ENCODE results near the gene ZNF784.

The ZNF784 gene

DNA sequence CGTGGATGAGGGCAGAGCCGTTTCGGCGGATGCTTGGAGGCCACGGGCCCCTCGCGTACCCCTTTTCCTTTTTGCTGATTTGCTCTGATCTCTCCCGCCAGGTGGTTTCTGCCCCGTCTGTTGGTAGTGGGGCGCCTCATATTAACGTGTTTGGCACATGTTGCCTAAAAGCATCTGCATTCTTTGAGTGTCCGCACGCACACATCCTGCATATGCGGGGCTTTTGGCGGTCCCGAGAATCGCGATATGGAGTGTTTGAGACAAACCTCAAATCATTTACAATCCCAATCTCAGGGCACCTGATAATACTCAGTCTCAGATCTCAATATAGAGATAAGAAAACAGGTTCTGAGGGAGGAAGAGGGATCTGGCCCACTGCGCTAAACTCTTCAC lies 31.3 kb upstream of the ZNF784 start:
- Histone ChIP-seq H3K27me3 (ENCODE audit: control insufficient read depth, insufficient read depth, low read length) (no peaks in the 10 kb centered on the region), H3K4me1 (ENCODE audit: control insufficient read depth, insufficient read depth, low read length) (peaks cover 21% of the 10 kb centered on the region), H3K9ac (ENCODE audit: low read depth, low read length) (peak overlapping the region; percentile 100), H3K27ac (ENCODE audit: low read depth, low read length) (peak overlapping the region; percentile 100), H3K9me3 (ENCODE audit: control insufficient read depth, insufficient read depth, low read length) (no peaks in the 10 kb centered on the region), H3K36me3 (ENCODE audit: control insufficient read depth, insufficient read depth, low read length) (peaks cover 24% of the 10 kb centered on the region), H3K4me3 (ENCODE audit: low read depth, low read length) (peak overlapping the region; percentile 100)

DNA sequence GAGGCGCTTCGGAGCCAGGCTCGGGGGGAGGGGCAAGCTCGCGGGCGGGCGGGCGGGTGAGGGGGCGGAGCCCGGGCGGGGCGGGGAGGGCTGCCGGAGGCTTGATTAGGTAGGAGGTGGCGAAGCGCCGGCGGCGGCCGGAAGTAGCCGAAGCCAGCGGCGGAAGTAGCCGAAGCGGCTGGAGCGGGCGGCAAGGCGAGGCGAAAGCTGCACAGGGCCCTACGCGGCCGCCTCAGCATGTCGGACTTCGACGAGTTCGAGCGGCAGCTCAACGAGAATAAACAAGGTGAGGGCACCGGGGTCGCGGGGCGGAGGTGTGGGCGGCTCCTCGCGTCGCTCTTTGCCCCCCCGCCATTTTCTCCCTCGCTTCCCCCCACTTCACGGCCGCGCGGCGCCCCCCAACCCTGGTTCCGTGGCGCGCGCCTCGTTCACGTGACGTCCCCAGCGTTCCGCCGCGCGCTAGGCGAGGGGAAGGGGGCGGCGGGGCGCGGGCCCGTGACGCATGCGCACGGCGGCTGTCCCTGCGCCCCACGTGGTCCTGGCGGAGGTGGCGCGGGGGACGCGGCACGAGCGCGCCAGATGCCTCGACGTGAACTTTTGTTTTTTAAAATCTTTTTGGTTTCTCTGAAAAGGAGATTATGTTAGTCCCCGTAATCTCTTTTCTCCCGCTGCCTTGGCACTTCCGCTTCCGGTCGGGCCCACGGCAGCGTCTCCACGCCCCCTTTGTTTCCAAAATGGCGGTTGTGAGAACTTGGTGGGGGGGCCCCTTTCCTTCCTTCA lies 30.7 kb upstream of the ZNF784 start, which contains the start of gene U2AF2:
Gene U2AF2 (plus strand): TSS at position 168 of the 780 bp plus-strand sequence. CDS start 70 bp downstream, at position 238.
- H3K36me3 ChIP-seq (ENCODE audit: control insufficient read depth, insufficient read depth, low read length) = peaks cover 21% of the 10 kb centered on the region
- H3K27me3 ChIP-seq (ENCODE audit: control insufficient read depth, insufficient read depth, low read length) = no peaks in the 10 kb centered on the region
- H3K9ac ChIP-seq (ENCODE audit: low read depth, low read length) = peak within 1 kb of the TSS; percentile 100
- peak within 1 kb of the TSS; percentile 100 for H3K27ac ChIP-seq (ENCODE audit: low read depth, low read length)
- peak within 1 kb of the TSS; percentile 100 for H3K4me3 ChIP-seq (ENCODE audit: low read depth, low read length)
- peaks cover 21% of the 10 kb centered on the region for H3K4me1 ChIP-seq (ENCODE audit: control insufficient read depth, insufficient read depth, low read length)
- H3K9me3 ChIP-seq (ENCODE audit: control insufficient read depth, insufficient read depth, low read length) = no peaks in the 10 kb centered on the region

DNA sequence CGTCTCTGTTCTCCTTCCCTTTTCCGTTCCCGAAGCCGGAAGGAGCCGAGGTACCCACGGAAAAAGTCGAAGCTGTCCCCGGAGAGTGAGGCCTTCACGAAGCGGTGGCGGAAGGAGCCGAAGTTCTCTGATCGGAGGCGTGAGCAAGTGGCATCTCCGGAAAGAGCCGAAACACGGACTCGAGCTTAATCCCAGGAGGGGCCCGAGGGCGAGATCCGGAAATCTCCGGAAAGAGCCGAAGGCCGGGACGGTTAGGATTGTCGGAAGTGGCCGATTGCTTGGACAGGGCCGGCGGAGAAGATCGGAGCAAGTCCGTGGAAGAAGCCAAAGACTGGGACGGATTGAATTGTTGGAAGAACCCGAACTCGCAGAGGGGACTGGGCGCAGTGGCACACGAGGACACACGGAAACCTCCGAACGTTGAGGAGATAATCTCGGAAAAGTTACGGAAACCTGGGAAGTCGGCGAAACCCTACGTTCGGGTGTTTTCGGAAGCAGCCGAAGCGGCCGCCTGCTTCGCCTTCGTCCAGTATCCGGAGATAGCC lies 30.0 kb upstream of the ZNF784 start:
- Histone ChIP-seq H3K4me3 (ENCODE audit: low read depth, low read length) (peak overlapping the region; percentile 89), H3K9ac (ENCODE audit: low read depth, low read length) (peak overlapping the region; percentile 98), H3K4me1 (ENCODE audit: control insufficient read depth, insufficient read depth, low read length) (peaks cover 21% of the 10 kb centered on the region), H3K9me3 (ENCODE audit: control insufficient read depth, insufficient read depth, low read length) (no peaks in the 10 kb centered on the region), H3K27me3 (ENCODE audit: control insufficient read depth, insufficient read depth, low read length) (no peaks in the 10 kb centered on the region), H3K36me3 (ENCODE audit: control insufficient read depth, insufficient read depth, low read length) (peaks cover 19% of the 10 kb centered on the region), H3K27ac (ENCODE audit: low read depth, low read length) (peak overlapping the region; percentile 100)

DNA sequence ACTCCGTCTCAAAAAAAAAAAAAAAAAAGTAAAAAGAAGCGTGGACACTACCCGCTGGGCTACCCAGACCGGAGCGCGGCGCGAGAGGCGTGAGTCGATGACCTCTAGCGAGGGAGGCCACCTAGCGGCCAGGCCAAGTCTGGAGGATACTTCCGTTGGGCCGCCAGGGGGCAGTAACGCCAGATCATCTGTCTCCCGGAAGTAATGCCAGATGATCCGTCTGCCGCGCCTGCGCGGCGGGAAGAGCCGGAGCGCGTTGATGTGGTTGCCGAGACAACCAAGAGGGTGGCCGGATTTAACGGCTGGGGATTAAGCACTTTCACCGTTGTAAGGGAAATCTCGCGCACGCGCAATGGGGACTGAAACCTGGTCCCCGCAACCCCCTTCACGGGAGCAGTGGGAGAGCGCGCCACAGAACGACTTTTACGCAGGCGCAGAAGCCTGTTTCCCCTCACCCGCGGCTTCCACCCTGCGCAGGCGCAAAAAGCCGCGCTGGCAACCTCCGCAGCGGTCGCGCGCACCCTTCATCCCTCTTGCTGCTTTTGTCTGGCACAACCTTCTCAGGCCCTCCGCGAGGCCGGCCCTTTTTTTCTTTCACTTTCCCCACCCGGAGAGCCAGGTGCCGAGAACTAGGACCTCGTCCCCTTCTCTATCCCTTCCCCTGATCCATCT lies 29.4 kb upstream of the ZNF784 start:
- H3K36me3 ChIP-seq (ENCODE audit: control insufficient read depth, insufficient read depth, low read length) = peaks cover 16% of the 10 kb centered on the region; the same call in 1 of the 2 replicates
- H3K27ac ChIP-seq (ENCODE audit: low read depth, low read length) = peak overlapping the region; percentile 100
- H3K4me1 ChIP-seq (ENCODE audit: control insufficient read depth, insufficient read depth, low read length) = peaks cover 21% of the 10 kb centered on the region
- peak overlapping the region; percentile 89 for H3K4me3 ChIP-seq (ENCODE audit: low read depth, low read length)
- no peaks in the 10 kb centered on the region for H3K27me3 ChIP-seq (ENCODE audit: control insufficient read depth, insufficient read depth, low read length)
- peak overlapping the region; percentile 98 for H3K9ac ChIP-seq (ENCODE audit: low read depth, low read length)
- H3K9me3 ChIP-seq (ENCODE audit: control insufficient read depth, insufficient read depth, low read length) = no peaks in the 10 kb centered on the region

DNA sequence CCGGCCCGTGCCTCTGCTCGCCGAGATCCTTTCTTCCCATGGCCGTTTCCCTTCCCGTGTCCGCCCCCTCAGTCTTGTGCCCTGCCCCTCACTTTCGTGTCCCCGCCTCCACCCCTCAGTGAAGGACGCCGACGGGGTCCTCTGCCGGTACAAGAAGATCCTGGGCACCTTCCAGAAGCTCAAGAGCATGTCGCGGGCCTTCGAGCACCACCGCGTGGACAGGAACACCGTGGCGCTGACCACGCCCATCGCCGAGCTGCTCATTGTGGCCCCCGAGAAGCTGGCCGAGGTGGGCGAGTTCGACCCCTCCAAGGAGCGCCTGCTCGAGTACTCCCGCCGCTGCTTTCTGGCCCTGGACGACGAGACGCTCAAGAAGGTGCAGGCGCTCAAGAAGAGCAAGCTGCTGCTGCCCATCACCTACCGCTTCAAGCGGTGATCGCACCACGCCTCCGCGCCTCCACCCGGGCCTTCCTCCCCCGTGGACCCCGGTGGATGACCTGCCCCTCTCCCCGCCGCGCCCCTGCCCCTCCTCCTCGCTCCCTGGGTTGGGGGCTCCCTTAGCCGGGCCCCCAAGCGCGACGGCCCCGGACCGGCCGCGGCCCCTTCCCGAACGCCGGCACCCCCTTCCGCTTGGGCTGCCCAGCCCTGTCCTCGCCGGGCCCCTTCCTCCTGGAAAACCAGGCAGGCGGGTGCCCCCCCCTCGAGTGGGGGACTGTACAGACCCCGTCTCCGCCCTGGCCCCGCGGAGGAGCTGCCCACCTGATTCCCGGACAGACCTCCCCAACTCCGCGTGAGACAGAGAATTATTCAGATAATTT lies 28.2 kb upstream of the ZNF784 start:
- Histone ChIP-seq H3K27me3 (ENCODE audit: control insufficient read depth, insufficient read depth, low read length) (no peaks in the 10 kb centered on the region), H3K27ac (ENCODE audit: low read depth, low read length) (no peak overlapping the region), H3K4me3 (ENCODE audit: low read depth, low read length) (no peak overlapping the region), H3K9ac (ENCODE audit: low read depth, low read length) (no peak overlapping the region), H3K36me3 (ENCODE audit: control insufficient read depth, insufficient read depth, low read length) (peaks cover 11% of the 10 kb centered on the region; the same call in 1 of the 2 replicates), H3K4me1 (ENCODE audit: control insufficient read depth, insufficient read depth, low read length) (peaks cover 16% of the 10 kb centered on the region), H3K9me3 (ENCODE audit: control insufficient read depth, insufficient read depth, low read length) (no peaks in the 10 kb centered on the region)

DNA sequence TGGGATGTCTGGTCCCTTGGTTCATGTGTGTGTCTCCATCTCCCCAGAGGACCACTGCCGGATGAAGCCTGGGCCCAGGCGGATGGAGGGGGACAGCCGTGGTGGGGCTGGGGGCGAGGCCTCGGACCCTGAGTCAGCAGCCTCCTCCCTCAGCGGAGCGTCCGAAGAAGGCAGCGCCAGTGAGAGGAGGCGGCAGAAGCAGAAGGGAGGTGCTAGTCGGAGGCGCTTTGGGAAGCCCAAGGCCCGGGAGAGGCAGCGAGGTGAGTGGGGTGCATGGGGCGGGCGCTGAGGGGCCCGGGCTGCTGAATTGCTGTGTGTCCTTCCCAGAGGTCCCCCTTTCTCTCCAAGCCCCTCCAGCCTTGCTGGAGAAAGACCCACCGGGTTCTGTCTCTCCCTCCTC lies 26.9 kb upstream of the ZNF784 start:
- Histone ChIP-seq H3K4me1 (ENCODE audit: control insufficient read depth, insufficient read depth, low read length) (peaks cover 10% of the 10 kb centered on the region), H3K27ac (ENCODE audit: low read depth, low read length) (no peak overlapping the region), H3K9ac (ENCODE audit: low read depth, low read length) (no peak overlapping the region), H3K4me3 (ENCODE audit: low read depth, low read length) (no peak overlapping the region), H3K27me3 (ENCODE audit: control insufficient read depth, insufficient read depth, low read length) (no peaks in the 10 kb centered on the region), H3K36me3 (ENCODE audit: control insufficient read depth, insufficient read depth, low read length) (peaks cover 6% of the 10 kb centered on the region; the same call in 1 of the 2 replicates), H3K9me3 (ENCODE audit: control insufficient read depth, insufficient read depth, low read length) (no peaks in the 10 kb centered on the region)

DNA sequence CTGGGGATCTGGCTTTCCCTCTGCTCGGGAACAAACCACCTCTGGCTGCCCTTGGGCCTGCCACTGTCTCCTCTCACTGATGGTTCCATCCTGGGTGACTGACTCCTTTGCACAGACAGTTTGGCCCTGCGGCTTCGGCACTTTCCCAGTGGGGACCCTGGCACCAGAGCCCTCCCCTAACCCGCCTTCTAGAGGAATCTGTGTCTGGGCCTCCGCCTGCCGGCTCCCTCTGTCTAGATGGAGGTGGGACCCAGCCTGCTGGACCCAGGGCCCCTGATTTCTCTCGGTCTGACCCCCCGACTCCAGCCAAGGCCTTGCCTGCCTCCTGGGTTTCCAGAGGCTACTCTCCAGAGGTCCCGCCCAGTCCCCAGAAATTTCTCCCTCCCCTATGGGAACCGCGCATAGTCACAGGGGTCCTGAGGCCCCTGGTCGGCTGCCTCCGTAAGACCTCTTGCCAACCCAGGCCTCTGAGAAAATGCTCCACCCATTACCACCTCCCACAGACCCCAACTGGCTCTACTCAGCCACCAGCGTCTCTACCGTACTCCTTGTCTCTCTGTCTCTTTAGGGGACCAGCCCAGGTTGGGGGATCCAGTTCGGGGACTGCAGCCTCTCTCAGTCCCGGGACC lies 26.4 kb upstream of the ZNF784 start:
- Histone ChIP-seq H3K9me3 (ENCODE audit: control insufficient read depth, insufficient read depth, low read length) (no peaks in the 10 kb centered on the region), H3K4me3 (ENCODE audit: low read depth, low read length) (no peak overlapping the region), H3K36me3 (ENCODE audit: control insufficient read depth, insufficient read depth, low read length) (peaks cover 9% of the 10 kb centered on the region), H3K27me3 (ENCODE audit: control insufficient read depth, insufficient read depth, low read length) (no peaks in the 10 kb centered on the region), H3K4me1 (ENCODE audit: control insufficient read depth, insufficient read depth, low read length) (peaks cover 7% of the 10 kb centered on the region), H3K9ac (ENCODE audit: low read depth, low read length) (no peak overlapping the region), H3K27ac (ENCODE audit: low read depth, low read length) (no peak overlapping the region)

DNA sequence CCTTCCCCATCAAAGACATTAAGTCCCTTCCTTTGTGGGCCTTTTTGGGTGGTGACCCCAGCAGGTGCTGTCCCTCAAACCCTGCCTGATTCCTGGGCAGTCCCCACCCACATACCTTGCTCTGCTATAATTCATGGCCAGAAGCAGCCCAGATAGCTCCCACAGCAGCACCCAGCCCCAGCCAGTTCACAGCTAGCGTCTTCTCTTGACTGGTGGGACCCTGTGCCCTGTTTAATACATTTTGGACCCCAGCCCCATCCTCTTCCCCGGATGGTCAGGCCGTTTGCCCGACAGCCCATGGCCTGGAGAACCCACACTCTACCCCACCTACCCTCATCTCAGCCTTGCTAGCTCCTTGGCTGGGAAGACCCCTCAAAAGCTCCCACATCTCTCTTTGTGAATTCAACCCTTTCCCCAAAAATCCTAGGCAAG lies 25.8 kb upstream of the ZNF784 start:
- Histone ChIP-seq H3K27me3 (ENCODE audit: control insufficient read depth, insufficient read depth, low read length) (no peaks in the 10 kb centered on the region), H3K36me3 (ENCODE audit: control insufficient read depth, insufficient read depth, low read length) (peaks cover 14% of the 10 kb centered on the region), H3K4me3 (ENCODE audit: low read depth, low read length) (no peak overlapping the region), H3K9me3 (ENCODE audit: control insufficient read depth, insufficient read depth, low read length) (no peaks in the 10 kb centered on the region), H3K4me1 (ENCODE audit: control insufficient read depth, insufficient read depth, low read length) (peaks cover 7% of the 10 kb centered on the region), H3K9ac (ENCODE audit: low read depth, low read length) (no peak overlapping the region), H3K27ac (ENCODE audit: low read depth, low read length) (no peak overlapping the region)

DNA sequence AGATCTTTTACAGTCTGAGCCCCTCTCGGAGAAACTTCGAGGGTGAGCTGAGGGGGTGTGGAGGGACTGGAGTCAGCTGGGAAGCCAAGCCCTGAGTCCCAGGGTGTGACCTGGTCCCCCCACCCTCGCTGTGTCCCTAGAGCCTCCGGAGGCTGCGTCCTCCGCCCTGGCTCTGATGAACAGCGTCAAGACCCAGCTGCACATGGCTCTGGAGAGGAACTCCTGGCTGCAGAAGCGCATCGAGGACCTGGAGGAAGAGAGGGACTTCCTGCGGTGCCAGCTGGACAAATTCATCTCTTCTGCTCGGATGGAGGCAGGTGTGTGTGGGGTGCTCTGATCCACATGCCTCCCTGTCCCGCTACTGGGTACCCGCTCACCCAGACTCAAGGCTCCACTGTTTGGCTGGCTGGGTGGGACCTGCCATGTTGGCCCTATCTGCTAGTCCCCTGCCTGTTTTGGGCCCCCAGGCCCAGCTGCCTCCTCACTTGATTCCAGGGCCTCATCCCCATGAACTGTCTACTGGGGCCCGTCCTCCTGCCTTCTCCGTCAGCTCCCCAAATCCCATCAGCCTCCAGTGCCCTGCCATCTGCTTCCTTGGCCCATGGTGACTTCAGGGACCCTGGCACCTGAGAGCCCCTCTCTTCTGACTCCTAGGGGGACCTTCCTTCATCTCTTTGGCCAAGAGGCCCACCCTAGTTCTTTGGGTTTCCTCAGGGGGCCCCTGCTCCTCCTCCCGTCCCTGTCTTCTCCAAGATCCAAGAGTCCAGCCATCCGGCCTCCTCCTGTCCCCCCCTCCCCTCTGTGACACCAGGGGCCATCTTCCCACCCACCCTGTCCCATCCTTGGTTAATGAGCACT lies 25.1 kb upstream of the ZNF784 start:
- Histone ChIP-seq H3K4me3 (ENCODE audit: low read depth, low read length) (no peak overlapping the region), H3K4me1 (ENCODE audit: control insufficient read depth, insufficient read depth, low read length) (peaks cover 7% of the 10 kb centered on the region), H3K27me3 (ENCODE audit: control insufficient read depth, insufficient read depth, low read length) (no peaks in the 10 kb centered on the region), H3K27ac (ENCODE audit: low read depth, low read length) (no peak overlapping the region), H3K9ac (ENCODE audit: low read depth, low read length) (no peak overlapping the region), H3K9me3 (ENCODE audit: control insufficient read depth, insufficient read depth, low read length) (no peaks in the 10 kb centered on the region), H3K36me3 (ENCODE audit: control insufficient read depth, insufficient read depth, low read length) (peaks cover 21% of the 10 kb centered on the region)

Measured in HUES48 (cell line).